HG03066 (cell line): ENCODE results near the gene HABP2.

Experiments
- ATAC-seq: cut with Tn5 transposase; IDR thresholded peaks from one replicate; pipeline ENCODE4 v1.9.1; 2021; ENCODE audit warnings: low read depth; ENCODE audit not compliant: unreplicated experiment

HABP2 gene

DNA sequence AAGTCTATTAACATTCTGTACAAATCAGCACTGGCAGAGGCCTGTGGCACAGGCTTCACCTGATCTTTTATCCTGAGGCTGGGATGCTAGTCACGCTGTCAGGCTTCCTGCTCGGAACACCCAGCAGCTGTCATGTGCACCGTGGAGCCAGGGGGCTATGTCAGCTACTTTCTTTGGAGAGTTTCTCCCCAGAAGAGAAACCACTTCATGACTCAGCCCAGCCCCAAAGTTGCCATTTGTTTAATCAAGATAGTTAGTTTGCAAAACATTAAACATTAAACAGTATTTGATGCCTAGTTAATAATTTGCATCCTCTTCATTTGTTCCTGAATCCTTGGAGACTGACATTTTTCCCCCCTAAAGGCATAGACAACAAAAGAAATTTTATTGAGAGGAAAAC, at the start of gene HABP2:
Gene HABP2, plus strand, starts transcription at position 353 of the 400 bp plus-strand sequence. CDS start 69 bp downstream, outside the sequence.
- ATAC-seq, result no peak

DNA sequence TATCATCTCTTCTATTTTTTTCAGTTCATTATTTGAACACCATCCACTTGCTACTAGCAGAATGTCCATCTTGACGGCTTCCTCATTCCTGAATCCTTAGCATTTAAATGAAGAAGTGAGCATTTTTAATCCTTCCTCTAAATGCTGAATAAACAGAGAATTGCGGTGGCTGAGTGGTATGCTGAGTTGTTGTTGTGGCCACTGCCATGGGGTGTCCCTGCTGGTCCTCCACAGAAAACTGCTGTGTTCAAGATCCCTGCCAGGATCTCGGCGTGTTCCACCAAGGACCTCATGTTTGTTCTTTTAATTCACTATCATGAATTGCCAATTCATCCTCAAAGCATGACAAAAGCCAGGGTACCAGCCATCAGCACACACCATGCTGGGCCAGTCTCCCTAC, 48.9 kb upstream of the HABP2 start:
- no peak for ATAC-seq

DNA sequence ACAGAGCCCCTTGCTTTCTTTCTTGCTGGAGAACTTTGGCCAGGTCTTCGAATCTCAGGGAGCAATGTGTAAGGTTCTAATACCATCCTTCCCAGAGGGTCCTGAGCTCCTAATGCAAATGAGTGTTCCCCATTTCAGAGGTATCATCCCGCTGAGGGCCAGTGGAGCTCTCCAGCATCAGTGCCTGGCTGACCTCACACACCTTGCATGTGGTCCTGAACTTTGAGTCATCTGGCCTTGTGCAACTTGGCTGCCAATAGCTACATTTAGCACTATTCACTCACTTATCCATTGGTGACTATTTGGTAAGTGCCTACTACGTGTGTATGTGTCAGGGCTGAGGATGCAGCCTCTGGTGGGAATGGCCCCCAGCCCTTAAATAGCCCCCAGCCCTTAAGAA, 48.4 kb upstream of the HABP2 start:
- ATAC-seq, result no peak

DNA sequence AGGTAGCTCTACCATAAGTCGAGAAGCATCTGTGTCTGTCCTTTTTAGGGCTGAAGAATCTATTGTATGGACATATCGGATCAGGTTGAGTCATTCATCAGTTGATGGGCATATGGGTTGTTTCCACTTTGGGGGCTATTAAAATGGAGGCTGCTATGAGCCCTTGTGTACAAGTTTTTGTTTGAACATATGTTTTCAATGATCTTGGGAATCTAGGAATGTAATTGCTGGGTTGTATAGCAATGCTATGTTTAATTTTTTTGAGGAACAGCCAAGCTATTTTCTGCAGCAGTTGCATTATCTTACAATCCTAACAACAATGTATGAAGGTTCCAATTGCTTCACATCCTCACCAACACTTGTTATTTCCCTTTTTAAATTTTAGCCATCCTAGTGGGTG, 46.4 kb upstream of the HABP2 start:
- no peak for ATAC-seq

DNA sequence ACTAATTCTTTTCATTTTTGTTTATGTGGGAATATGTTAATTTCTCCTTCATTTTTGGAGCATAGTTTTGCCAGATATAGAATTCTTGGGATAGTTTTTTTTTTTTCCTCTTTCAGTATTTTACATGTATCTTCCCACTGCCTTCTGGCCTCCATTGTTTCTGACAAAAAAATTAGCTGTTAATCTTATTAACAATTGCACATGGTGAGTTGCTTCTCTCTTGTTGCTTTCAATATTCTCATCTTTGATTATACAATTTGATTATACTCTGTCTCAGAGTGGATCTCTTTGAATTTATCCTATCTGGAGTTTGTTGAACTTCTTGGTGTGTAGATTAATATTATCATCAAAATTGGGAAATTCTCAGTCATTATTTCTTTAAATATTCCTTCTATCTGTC, 41.4 kb upstream of the HABP2 start:
- ATAC-seq, result no peak

DNA sequence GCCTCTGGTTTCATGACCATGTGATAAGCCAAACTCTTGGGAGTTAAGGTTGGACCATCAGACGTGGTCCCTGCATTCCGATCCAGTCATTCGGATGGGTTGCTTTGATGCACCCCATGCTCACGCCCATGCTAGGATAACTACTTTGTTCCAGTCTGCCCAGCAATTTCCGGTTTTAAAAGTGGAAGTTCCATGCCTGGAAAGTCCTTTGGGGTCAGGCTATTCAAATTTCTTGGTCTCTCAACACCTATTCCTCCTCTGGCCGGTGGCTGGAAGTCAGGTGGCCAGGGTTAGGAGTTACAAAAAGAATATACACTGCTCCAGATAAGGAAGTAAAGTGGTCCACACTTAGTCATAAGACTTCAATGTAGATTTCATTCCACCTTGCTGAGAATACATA, 37.7 kb upstream of the HABP2 start:
- ATAC-seq, result no peak

DNA sequence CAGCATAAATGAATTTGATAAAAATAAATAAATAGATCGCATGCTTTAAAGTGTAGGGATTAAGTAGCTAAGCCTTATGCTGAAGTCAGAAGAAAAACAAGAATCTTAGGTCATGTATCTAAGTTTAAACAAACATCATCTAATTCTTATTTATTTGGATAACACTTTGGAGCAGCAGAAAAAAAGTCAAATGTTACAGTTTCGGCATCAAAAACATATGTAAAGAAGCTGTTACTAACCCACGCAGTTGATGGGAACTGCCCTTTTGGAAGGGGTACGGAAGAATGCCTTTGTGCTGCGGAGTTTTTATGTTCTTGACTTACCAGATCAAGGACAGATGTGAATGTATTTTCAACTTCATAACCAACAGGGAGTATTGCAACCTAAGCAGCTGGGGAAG, 37.3 kb upstream of the HABP2 start:
- no peak for ATAC-seq

DNA sequence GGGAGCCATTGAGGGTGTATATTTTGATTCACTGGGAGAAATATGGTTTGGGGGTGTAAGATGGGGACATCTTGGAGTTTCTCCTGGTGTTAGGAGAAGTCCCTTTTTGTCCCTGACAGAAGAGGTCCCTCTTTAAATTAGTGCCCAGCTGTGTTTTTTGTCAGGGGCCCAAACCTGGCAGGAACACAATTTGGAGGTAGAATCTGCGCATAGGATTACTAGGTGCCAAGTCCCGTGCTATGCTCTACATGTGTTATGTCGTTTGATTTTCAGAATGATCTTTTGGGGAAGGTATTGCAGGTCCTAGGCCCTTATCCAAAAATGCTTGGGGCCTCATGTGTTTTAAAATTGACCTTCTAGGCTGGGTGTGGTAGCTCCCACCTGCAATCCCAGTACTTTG, 36.8 kb upstream of the HABP2 start:
- ATAC-seq, result no peak

DNA sequence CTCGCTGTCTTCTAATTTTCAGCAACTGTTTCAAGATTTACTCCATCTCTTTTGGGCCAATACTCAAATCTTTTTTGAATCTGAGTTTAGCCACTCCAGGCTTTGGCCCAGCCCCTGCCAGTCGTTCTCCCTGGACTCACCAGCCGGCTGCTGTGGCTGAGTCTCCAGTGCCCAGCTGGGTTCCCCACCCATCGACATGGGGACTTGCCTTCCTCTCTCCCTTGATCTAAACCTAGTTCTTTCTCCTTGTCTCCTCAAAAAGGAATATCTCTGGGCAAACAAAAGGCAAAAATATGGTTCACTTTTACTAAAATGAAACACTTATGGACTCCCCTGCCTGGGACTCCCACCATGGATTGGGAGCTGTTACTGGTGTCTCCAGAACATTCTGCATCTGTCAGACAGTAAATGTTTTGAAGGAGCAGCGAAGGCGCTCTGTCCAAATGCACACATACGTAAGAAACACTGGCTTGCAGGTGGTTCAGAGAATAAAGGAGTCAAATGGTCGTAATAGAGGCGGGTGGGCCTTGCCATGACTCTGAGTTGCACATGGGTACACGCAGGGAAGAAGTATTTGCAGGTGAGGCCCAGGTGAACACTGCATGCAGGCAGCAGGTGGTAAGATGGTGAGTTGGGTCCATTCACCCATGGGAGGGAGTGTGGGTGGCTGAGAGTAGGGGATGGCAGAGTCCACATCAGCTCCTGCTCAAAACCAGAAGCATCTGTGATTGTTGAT, 35.5 kb upstream of the HABP2 start:
- ATAC-seq, result no peak

DNA sequence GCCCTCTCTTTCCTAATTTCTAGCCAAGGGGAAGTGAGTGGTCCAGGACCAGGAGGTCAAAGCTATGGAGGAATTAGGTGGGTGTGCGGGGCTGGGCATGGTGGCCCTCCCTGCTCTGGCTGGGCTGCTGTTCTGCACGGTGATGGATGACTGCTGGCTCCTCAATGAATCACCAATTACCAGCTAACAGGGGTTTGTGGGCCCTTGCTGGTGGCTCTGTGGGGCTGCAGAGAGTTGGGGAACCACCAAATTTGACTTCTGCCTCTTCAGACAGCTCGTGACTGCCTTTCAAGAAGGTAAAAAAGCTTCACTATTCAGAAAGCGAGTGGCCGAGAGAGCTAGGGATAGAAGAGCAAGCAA, 35.0 kb upstream of the HABP2 start:
- ATAC-seq, result no peak

DNA sequence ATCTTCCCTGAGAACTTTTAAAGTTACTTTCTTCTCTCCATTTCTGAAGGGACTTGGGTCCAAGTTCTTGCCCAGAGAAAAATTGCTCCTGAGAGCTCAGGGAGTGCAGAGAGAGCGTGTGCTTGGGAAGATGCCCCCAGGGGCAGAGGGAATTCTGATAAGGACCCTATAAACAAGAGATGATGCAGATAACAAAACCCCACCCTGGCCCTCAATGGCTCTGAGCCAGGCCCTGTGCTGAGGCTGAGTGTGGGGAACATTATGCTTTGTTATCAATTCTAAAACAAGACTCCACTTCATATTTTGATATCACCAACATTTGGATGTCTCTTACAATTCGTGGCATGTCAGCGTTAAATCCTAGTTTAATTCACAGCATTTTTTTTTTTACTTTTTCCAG, 34.4 kb upstream of the HABP2 start:
- ATAC-seq, result no peak

DNA sequence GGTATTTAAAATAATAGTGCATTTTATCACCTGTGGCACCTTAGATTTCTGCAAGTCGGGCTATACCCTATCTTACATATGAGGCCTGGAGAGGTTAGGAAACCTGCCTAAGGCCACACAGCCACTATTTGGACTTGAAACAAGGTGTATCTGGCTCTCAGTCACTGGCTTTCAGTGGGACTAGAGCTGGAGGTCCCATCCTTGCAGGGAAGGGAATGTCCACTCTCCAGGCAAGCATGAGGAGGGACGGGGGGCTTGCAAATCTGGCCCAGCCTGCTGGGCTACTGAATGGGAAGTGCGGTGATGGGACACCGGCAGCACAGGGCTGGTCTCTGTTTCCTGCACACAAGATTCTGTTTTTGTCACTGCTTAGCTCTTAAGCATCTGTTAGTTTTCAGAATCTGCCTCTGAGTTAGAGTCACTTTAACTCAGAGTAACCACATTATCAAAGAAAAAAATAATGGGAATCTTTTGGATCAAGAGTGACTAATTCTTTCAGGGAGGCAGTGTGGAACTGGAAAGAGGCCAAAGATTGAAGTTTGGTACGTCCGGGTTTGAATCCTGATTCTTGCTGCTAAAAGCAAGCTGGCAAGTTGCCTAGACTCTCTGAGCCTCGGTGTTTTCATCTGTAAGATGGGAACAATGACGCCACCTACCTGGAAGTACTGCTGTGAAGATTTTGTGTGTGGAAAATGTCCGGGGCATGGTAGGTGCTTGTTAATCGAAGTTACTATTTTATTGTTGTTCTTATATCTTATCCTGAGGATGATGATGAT, 33.8 kb upstream of the HABP2 start:
- ATAC-seq, result no peak

DNA sequence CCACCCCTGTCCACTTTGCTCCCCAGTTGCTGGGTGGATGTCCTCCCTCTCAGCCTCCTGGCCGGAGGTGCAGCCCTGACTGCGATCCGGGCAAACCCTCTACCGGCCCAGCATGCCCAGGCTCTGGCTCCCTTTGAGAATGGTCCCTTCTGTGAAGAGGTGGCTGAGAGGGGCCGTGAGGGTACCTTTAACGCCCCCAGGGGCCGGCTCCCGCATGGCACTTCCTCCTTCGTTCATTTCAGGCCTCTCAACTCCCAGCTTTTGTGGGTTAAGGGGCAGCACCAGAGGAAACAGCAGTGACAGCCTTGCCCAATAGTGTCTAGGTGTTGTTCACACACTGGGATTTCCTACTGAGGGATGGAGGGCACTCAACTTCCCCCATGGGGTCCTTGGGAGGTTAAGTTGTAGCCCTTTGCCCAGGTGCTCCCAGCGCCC, 33.2 kb upstream of the HABP2 start:
- ATAC-seq, result no peak

DNA sequence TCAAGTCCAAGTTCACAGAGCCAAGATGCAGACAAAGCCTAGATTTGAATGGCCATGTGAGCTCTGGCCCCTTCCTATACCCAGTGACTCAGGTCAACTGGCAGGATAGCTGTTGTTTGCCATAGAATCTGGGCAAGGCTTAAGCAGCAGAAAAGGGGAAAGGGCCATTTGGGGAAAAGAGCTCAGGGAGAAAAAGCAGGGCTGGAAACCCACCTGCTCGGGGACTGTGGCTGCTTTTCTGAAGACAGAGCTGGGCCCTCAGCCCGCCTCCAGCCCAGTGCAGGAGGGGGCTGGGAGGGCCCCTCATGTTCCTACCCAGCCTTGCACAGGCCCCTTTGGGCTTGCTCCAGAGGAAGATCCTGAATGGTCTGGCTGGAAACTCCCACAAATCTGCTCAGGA, 32.6 kb upstream of the HABP2 start:
- no peak for ATAC-seq

DNA sequence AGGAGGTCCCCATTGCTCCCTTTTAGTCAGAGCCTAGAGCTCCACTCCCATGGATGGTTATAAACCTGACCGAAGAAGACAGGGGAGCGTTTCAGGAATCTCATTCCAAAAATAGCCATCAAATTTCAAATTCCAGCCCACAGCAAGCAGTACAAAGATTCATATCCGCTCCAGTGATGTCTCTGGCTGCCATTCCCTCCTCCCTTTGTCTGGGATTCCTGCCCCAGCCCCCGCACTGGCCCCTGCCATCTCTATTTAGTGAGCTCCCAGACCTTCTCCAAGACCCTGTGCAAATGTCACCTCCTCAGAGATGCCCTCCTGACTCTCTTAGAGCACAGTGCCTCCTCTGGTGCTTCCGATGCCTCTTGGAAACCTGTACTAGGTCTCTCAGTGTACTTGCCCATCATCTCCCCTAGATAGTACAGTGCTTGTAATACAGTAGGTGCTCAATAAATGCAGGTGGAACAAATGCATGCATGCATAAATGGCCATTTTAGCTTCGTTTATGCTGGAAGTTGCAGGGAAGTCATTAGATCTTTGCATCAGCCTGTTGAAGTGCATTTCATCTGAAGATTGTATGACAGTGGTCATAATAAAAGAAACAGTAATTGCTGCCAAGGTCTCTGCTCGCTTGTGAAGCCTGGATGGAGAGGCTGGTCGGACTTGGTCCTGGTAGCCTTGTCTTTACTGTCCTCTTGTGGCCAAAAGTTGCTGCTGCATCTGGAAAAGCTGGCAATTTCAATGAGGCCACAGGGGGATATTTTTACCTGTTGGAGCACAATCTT, 32.0 kb upstream of the HABP2 start:
- no peak for ATAC-seq

DNA sequence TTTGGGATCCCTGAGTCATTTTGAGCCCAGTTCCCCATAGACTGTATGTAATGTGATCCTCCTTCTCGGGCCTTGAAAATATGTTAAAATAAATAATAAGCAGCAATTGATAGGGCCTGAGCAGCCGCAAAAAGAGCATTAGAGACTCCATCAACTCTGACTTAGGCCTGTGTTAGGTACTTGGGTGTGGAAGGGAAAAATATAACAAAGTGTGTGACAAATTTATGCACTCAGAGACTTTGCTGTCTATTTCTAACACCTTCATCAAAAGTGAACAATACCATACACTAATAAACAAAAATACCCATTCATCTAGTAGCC, 31.4 kb upstream of the HABP2 start:
- ATAC-seq, result no peak

DNA sequence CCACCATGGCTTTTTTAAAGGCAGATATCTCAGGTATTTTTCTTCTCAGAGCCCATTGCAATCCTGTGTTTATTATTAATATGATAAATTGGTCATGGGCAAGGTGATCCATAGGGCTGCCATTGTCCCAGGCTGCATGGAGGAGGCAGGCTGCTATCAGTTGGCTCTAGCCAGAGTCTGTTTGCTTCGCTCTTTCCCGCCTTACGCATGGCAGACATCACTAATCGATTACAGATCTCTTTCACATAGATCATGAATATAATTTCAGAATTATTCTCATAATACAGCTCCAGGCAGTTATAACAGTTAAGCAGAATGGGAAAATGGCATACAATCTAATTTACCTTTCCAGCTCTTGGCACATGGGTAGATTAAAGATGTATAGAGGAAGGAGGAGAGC, 30.4 kb upstream of the HABP2 start:
- no peak for ATAC-seq

DNA sequence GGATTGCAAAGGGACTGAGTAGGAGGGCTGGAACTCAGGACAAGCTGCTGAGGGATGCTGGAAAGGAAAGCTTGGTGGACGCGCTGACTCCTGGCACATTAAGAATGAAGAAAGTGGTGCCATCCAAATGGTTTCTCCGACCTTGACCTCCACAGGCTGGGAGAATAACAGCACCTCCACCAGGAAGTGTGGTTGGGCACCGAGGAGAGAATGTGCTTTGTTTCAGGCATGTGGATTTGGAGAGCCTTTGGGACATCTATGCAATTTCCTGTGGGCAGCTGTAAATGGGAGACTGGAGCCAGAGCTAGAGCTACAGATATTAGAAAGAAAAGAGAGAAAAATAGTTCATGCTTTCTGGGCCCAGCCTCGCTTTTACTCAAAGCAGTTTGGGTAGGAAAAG, 29.8 kb upstream of the HABP2 start:
- ATAC-seq, result no peak

DNA sequence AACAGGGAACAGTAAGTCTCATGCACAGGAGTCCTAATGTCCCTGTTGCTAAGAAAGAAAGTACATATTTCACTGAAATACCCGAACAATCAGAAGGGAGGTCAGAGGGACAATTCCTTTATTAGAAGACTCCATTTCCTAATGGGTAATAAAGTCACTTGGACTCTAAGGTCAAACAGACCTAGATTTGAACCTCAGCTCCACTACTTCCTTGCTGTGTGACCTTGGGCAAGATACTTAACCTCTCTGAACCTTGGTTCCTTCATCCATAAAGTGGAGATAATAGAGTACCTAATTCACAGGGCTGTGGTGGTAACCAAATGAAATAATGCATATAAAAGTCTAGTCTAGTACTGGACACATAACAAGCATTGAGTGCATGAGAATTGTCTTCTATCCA, 29.2 kb upstream of the HABP2 start:
- no peak for ATAC-seq

DNA sequence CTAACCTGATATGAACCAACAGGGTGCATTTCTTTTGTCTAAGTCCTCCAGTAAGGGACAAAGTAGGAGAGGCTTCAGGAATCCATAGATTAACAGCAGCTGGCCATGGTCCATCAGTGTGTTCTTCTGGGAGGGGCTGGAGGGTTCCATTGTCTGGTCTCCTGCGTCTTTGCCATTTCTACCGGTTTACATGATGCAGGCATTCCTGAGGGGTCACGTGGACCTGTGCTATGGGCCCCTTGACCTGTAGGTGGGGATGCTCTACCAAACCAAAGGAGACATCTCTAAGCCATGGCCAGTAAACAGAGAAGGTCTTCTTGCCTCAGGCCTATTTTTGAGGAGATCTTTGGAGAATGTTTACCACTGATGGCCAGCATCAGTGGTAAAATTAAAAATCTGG, 28.7 kb upstream of the HABP2 start:
- ATAC-seq, result no peak
